BE2C (cell line): ENCODE data around the gene DCP1A.
A peak's percentile ranks its signal among the peaks of the same experiment; 100 is the strongest.
"Not testable (repeated sequence)": the region's sequence is repeated elsewhere in the genome, so short reads cannot be mapped to it uniquely, and the experiment has no call there.

Source experiments
- DNase-seq: peaks from one replicate; pipeline ENCODE4 v3.0.0-alpha.2; 2020
- H3K27me3 ChIP-seq: fragments of 250-450 bp; sonication (Bioruptor Pico); 2 replicates; pipeline ENCODE4 v1.5.1; 2020; ENCODE audit warnings: mild to moderate bottlenecking
- H3K36me3 ChIP-seq: fragments of 250-450 bp; sonication (Bioruptor Pico); 2 replicates; pipeline ENCODE4 v1.5.1; 2020; ENCODE audit warnings: mild to moderate bottlenecking
- H3K4me1 ChIP-seq: fragments of 250-450 bp; sonication (Bioruptor Pico); 2 replicates; pipeline ENCODE4 v1.5.1; 2020
- H3K4me3 ChIP-seq: 2 replicates; pipeline ENCODE4 v1.5.1; 2011; ENCODE audit warnings: low read depth, low read length
- H3K9me3 ChIP-seq: fragments of 250-450 bp; sonication (Bioruptor Pico); 2 replicates; pipeline ENCODE4 v1.5.1; 2020
- TF ChIP-seq, protein P1 (sequence below): IDR thresholded peaks from 2 replicates; pipeline ENCODE4 v1.5.1; 2012; ENCODE audit warnings: mild to moderate bottlenecking, low read depth, low read length

Gene DCP1A

DNA sequence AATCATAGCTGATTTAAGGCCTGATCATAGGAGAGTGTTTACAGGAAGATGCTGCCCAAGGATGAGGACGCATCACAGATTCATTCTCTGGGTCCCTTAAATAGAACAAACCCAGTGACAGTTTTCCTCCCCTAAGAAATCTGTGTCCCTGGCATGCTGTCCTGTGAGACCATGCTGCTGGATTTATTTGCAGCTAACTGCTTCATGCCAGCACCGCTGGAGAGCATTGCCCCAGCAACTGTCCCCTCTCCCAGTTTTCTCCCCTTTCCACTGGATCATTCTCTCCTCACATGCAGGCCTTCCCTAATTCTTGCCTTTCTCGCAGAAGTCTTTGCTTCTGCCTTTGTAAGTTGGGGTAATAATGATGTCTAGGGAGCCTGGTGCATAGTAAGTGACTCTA, 29.3 kb upstream of the DCP1A start:
- H3K36me3 ChIP-seq: no peaks in the 10 kb centered on the region
- no peak for DNase-seq
- no peaks in the 10 kb centered on the region for H3K27me3 ChIP-seq
- no peaks in the 10 kb centered on the region for H3K9me3 ChIP-seq
- H3K4me3 ChIP-seq: no peak overlapping the region
- H3K4me1 ChIP-seq: no peaks in the 10 kb centered on the region
- TF ChIP-seq, protein P1, sequence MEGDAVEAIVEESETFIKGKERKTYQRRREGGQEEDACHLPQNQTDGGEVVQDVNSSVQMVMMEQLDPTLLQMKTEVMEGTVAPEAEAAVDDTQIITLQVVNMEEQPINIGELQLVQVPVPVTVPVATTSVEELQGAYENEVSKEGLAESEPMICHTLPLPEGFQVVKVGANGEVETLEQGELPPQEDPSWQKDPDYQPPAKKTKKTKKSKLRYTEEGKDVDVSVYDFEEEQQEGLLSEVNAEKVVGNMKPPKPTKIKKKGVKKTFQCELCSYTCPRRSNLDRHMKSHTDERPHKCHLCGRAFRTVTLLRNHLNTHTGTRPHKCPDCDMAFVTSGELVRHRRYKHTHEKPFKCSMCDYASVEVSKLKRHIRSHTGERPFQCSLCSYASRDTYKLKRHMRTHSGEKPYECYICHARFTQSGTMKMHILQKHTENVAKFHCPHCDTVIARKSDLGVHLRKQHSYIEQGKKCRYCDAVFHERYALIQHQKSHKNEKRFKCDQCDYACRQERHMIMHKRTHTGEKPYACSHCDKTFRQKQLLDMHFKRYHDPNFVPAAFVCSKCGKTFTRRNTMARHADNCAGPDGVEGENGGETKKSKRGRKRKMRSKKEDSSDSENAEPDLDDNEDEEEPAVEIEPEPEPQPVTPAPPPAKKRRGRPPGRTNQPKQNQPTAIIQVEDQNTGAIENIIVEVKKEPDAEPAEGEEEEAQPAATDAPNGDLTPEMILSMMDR: no peak

DNA sequence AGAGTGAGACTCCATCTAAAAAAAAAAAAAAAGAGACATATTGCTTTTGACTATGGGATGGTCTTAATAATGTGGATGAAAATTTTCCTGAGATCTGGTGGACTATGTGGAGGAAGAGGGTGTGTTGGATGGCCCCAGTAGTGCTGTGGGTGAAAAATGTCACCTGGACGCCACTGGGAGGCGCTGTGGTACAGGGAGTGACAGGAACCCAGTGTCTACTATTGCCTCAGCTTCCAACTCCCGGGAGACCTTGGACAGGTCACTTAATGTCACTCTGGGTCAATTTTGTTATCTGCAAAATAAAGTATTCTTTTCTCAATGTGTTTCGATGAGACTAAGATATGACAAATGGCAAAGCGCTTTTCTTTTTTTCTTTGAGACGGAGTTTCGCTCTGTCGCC, 27.7 kb upstream of the DCP1A start:
- TF ChIP-seq, protein P1: peak; percentile 77
- Histone ChIP-seq H3K36me3 (no peaks in the 10 kb centered on the region), H3K4me1 (no peaks in the 10 kb centered on the region), H3K4me3 (no peak overlapping the region), H3K9me3 (no peaks in the 10 kb centered on the region), H3K27me3 (no peaks in the 10 kb centered on the region)
- peak; percentile 69 for DNase-seq

DNA sequence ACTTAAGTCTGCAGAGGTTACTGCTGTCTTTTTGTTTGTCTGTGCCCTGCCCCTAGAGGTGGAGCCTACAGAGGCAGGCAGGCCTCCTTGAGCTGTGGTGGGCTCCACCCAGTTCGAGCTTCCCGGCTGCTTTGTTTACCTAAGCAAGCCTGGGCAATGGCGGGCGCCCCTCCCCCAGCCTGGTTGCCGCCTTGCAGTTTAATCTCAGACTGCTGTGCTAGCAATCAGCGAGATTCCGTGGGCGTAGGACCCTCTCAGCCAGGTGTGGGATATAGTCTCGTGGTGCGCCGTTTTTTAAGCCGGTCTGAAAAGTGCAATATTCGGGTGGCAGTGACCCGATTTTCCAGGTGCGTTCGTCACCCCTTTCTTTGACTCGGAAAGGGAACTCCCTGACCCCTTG, 23.4 kb upstream of the DCP1A start:
- DNase-seq, H3K4me1 ChIP-seq, H3K4me3 ChIP-seq, H3K36me3 ChIP-seq, H3K27me3 ChIP-seq, H3K9me3 ChIP-seq: not testable (repeated sequence)

DNA sequence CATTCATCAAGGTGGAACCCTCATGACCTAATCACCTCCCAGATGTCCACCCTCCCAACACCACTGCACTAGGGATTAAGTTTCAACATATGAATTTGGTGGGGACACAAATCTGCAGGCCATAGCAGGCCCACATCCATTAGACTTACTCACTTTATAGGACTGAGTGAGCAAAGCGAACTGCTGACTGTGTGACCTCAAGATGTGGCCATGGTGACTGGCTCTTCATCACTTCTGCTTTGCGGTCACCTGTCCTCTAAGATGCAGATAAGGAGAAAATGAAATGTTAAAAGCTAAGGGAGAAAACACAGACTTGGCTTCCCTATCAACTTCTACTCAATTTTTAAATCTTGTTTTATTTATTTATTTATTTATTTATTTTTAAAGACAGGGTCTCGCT, 14.5 kb upstream of the DCP1A start:
- TF ChIP-seq, protein P1: no peak
- no peaks in the 10 kb centered on the region for H3K27me3 ChIP-seq
- no peaks in the 10 kb centered on the region for H3K9me3 ChIP-seq
- no peaks in the 10 kb centered on the region for H3K36me3 ChIP-seq
- no peak for DNase-seq
- H3K4me3 ChIP-seq: no peak overlapping the region
- H3K4me1 ChIP-seq: no peaks in the 10 kb centered on the region

DNA sequence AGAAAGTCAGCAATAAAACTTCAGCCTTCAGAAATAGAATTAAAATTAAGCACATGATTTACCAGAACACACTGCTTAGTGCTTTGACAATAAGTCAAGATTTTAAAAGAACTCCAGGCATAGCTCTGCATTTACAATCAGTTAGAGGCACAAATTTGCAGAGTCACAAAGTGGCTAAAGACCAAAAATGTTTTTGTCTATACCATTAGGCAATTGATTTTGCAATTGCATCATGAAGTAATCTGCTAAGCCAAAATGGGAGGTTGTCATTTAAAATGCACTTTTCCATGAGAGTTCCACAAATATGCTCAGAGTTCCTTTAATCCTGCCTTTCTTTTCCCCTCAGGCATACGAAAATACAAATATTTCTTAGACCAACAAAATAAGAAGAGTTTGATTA, 10.1 kb upstream of the DCP1A start:
- TF ChIP-seq, protein P1: no peak
- Histone ChIP-seq H3K36me3 (no peaks in the 10 kb centered on the region), H3K27me3 (no peaks in the 10 kb centered on the region), H3K9me3 (no peaks in the 10 kb centered on the region), H3K4me3 (no peak overlapping the region), H3K4me1 (no peaks in the 10 kb centered on the region)
- DNase-seq: no peak

DNA sequence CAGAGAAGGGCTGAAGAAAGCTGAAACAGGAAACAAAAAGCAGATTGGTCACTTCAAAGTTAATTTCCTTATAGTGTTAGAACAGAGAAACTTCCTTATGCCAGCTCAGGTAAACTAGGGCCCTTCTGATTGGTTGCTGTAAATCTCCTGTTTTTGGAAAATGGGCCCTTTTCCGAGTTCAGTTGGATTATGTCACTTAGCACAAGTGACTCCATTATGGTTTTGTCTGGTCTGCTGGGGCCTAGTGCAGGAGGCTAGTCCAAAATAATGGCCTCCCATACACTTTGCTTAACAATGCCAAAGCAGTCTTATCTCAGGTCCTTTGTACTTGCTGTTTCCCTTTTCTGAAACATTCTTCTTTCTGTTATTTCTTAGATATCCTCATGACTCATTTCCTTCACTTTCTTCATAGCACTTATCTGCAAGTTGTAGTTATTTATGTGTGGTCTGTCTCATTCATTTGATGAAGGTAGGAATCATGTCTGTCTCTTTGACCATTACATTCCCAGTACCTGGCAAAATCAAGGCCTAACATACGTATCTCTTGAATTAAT, 7.7 kb upstream of the DCP1A start:
- TF ChIP-seq, protein P1: no peak
- H3K27me3 ChIP-seq: no peaks in the 10 kb centered on the region
- no peak for DNase-seq
- H3K36me3 ChIP-seq: no peaks in the 10 kb centered on the region
- H3K4me3 ChIP-seq: no peak overlapping the region
- H3K9me3 ChIP-seq: no peaks in the 10 kb centered on the region
- H3K4me1 ChIP-seq: no peaks in the 10 kb centered on the region

DNA sequence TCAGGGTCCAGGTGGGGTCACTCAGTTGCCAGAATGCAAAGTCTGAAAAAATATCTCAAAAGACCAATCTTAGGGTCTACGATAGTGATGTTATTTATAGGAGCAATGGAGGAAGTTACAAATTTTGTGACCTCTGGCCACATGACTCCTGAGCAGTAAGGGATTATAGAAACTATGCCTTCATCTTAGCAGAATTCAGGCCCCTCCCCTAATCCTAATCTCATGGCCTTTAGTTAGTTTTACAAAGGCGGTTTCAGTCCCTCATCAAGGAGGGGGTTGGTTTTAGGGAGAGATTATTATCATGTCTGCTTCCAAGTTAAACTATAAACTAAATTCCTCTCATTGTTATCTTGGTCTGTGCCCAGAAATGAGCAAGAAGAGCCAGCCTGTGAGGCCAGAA, 5.9 kb upstream of the DCP1A start:
- Histone ChIP-seq H3K4me3 (no peak overlapping the region), H3K9me3 (no peaks in the 10 kb centered on the region), H3K4me1 (no peaks in the 10 kb centered on the region), H3K27me3 (no peaks in the 10 kb centered on the region), H3K36me3 (no peaks in the 10 kb centered on the region)
- DNase-seq: no peak
- TF ChIP-seq, protein P1: no peak
